ENCODE measurements around the gene IL1RAPL2.
"Not testable (repeated sequence)": the region's sequence is repeated elsewhere in the genome, so short reads cannot be mapped to it uniquely, and the experiment has no call there.

The IL1RAPL2 gene

DNA sequence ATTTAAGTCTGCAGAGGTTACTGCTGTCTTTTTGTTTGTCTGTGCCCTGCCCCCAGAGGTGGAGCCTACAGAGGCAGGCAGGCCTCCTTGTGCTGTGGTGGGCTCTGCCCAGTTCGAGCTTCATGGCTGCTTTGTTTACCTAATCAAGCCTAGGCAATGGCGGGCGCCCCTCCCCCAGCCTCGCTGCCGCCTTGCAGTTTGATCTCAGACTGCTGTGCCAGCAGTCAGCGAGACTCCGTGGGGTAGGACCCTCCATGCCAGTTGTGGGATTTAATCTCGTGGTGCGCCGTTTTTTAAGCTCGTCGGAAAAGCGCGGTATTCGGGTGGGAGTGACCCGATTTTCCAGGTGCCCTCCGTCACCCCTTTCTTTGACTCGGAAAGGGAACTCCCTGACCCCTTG, 111.5 kb downstream of the IL1RAPL2 start:
- not testable (repeated sequence) for DNase-seq

- no peak for DNase-seq
Measured at GRCh38 chrX:104679175-104679574, 113.2 kb downstream of the IL1RAPL2 start.

DNA sequence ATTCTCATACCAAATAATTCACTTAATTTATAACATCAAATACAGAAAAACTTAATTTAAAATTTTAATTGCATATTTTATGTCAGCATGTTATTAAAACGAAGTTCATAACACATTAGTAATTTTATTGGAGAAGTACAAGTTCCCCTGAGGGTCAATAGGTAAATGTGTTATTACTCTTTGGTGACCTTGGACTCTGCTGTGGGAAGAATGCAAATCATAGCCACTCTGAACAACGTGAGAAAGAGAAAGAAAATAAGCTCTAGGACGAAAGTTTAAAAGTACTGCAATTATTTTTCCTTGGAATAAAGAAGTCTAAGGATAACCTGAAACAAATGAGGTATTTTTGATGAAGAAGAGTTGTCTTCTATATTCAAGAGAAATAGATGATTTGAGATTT, 115.2 kb downstream of the IL1RAPL2 start:
- DNase-seq, result no peak

DNA sequence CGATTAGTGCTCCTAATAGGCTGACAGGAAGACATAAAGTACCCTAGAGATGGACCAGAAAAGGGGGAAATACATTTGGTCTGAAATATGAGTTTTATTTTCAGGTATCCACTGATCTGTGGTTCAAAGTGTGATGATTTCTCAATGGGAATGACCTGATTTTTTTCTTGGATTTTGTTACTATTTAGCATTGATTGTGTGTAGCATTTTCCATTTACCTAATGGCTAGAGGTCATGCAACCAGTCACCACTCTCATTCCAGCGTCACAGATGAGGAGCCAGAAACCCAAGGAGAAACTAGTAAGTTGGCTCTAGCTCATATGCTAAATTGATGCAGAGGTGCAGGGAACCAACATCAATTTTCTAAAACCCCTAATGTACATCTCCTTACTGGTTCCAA, 118.1 kb downstream of the IL1RAPL2 start:
- DNase-seq, result no peak

- no peak for DNase-seq
Measured at GRCh38 chrX:104695593-104695992, 129.6 kb downstream of the IL1RAPL2 start.

DNA sequence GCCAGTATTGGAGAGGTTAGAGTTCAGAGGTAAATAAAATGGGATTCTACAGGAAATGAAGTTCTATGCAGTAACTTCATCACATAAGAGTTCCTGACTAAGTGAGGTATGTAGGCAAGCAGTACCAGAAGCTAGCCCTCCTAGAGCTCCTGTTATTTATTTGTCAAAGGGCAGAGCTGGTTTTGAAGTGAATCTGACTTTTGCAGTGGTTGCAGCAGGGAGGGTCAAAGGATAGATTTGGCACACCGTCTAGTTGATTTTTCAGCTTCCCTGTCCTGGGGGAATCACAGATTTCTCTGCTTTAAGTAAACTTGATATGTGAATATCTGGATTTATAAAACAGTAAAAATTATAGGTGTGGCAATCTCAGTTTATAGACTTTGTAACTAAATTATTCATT, 130.7 kb downstream of the IL1RAPL2 start:
- DNase-seq, result no peak

GRCh38 chrX:104697294-104697693, 131.3 kb downstream of the IL1RAPL2 start:
- DNase-seq, result no peak

GRCh38 chrX:104707042-104707441, 141.0 kb downstream of the IL1RAPL2 start:
- DNase-seq, result no peak

DNA sequence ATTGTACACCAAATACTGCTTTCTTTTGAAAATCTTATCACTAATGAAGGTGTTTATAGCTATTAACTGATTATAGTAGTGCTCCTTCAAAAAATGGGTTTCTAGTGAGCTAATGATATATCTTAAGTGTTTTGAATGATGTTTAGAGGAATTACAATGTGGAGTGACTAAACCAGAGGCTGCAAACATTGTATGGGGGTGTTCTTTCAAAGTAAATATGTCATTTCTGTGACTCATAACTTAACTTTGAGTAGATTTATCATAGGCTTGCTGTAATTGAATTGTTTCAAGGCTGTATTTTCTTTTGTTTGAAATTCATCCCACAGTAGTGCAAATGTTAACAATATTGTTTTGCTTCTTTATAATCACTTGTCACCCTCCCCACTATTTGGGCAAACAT, 141.6 kb downstream of the IL1RAPL2 start:
- no peak for DNase-seq

- DNase-seq, result no peak
Measured at GRCh38 chrX:104712515-104712914, 146.5 kb downstream of the IL1RAPL2 start.

GRCh38 chrX:104721854-104722253, 155.9 kb downstream of the IL1RAPL2 start:
- no peak for DNase-seq

GRCh38 chrX:104728456-104728855, 162.5 kb downstream of the IL1RAPL2 start:
- no peak for DNase-seq

DNA sequence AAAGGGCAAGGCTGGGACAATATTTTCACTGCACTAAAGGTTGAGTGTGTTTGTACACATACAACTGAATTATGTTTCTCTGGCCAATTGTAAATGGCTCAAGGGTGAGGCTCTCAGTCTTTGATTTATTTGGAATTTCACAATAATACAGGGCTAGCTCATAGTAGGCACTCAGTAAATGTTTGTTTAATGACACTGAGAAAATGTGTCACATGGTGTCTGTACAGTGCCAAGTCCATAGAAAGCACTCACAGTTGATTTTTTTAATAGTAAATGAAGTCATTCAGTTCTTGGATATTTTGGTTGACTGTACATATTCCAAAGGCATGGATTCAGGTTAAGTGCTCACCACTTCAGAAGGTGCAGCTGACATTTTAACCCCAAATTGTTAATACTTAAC, 176.4 kb downstream of the IL1RAPL2 start:
- no peak for DNase-seq

DNA sequence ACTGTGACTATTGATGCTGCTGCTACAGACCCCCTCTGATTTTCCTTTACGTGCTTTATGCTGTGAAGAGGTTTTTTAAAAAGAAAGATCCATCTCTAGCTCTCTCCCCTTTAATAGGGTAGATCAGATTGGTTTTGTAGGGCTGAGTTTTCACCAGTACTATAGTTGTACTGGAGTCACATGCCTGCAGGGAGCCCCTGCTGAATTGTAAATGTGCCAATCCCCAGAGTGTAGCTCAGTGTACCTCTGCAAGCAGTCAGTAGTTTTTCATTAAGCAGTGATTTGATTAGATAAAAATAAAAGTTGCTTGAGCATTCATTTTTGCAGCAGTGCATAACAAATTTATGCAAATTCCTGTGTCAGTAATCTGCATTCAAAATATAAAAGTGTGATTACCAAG, 179.2 kb downstream of the IL1RAPL2 start:
- no peak for DNase-seq

DNA sequence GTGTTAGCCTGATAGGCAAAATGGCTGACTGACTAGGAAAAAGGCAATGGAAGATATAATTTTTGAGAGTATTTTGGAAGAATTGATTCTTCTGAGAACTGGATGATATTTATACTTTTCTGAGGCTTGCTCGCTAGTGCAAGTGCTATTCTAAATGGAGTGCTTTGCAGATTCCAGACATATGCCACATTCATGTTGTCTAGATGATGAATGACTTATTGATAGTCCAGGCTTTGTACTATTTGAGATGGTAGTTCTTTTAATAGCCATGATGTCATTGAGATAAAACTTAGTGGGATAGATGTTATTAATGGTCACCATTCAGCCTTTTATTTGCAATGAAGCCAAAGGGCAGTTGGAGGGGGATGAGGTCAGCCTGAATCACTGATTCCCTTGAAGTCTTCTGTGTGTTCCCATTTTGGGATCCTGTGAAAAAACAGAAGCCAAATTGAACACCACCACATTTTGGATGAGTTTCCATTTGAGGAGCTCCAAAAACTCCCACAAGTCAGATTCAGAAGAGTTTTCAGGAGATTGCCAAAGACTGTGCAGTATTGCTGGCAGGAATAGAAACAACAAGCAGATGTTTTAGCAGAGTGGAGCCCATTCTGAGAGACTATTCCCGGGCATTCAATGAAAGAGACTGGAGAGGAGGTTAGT, 184.1 kb downstream of the IL1RAPL2 start:
- DNase-seq, result no peak

DNA sequence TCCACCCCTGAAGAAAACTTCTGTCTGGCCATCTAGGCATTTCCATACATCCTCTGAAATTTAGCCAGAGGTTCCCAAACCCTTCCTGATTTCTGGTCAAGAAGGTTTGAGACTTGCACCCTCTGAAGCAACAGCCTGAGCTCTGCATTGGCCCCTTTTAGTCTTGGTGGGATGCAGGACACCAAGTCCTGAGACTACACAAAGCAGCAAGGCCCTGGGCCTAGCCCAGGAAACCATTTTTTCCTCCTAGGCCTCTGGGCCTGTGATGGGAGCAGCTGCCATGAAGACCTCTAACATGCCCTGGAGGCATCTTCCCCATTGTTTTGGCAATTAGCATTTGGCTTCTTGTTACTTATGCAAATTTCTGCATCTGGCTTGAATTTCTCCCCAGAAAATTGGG, 196.6 kb downstream of the IL1RAPL2 start:
- no peak for DNase-seq

DNA sequence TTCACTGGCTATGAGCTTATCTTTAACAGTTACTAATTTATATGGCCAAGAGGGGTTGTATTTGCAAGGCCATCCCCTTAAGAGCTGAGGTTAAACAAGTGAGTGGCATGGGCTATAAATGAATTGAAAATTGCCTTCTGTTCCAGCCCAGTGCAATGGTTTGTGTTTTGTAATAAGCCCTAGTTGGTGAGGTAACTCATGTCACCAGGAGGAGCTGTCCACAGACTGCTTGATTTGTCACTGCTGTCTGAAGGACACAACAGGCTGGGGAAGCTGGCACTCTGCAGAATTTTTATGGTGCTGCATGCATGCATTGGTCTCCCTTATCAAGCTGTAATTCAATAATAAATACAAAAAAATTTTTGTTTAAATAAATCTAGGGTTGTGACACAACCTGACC, 223.8 kb downstream of the IL1RAPL2 start:
- no peak for DNase-seq

DNA sequence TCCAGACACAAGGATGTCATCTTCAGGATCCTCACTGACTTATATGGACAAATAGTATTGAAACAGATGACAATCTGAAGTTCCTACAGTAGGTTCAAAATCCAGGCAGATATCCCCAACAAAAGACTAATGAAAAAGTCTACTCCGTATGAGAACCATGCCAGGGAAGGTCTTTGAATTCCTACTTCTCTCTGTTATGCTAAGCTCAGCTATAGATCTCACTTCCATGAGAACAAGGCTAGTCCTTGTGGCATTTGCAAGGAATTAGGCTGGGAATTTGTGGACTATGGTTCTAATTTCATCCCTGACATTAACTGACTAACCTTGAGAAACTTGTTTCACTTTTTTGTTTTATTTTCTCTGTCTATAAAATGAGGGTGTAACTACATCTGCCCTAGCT, 229.8 kb downstream of the IL1RAPL2 start:
- DNase-seq, result no peak

GRCh38 chrX:104803219-104803618, 237.2 kb downstream of the IL1RAPL2 start:
- DNase-seq, result no peak

- DNase-seq, result no peak
Measured at GRCh38 chrX:104806346-104806745, 240.3 kb downstream of the IL1RAPL2 start.

GRCh38 chrX:104833401-104833800, 267.4 kb downstream of the IL1RAPL2 start:
- DNase-seq, result no peak

DNA sequence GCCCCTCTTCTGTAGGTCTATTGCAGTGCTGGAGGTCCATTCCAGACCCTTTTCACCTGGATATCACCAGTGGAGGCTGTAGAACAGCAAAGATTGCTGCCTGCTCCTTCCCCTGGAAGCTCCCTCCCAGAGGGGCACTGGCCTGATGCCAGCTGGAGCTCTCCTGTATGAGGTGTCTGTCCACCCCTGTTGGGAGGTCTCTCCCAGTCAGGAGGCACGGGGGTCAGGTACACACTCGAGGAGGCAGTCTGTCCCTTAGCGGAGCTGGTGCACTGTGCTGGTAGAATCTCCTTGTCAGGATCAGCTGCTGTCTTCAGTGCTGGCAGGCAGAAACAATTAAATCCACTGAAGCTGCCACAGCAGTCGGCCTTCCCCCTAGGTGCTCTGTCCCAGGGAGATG, 276.6 kb downstream of the IL1RAPL2 start:
- DNase-seq, result no peak

- DNase-seq, result no peak
Measured at GRCh38 chrX:104852241-104852640, 286.2 kb downstream of the IL1RAPL2 start.

- peak; percentile 58 for DNase-seq
Measured at GRCh38 chrX:104854188-104854587, 288.2 kb downstream of the IL1RAPL2 start.

- DNase-seq, result no peak
Measured at GRCh38 chrX:104854790-104855340, 288.9 kb downstream of the IL1RAPL2 start.

Measured in activated CD4-positive, alpha-beta T cell treated with anti-CD3 and anti-CD28 coated beads, Interleukin-10, Interleukin-2, amounts not matched to agents 100 ng/mL and 50 ng/mL, durations not matched to agents 16 hours and 8 hours (primary cell).